OCI-LY7 (cell line): Measurements from ENCODE around the gene NSL1. TPM values are rescaled to one million over a fixed set of nuclear protein-coding genes. Genes with fewer than 3 reads are reported as not detected.
"Not testable (repeated sequence)": the region's sequence is repeated elsewhere in the genome, so short reads cannot be mapped to it uniquely, and the experiment has no call there.

Experiments
- Bru-seq: library from RNA; stranded (reverse); fragments of 400-500 nt; gene quantifications from one replicate; lab custom pipeline; 2021; lab: Mats Ljungman, UMichigan
- BruChase-seq, 2 experiments: library from RNA; stranded (reverse); fragments of 400-500 nt; gene quantifications; one replicate each; lab custom pipeline; 2021; lab: Mats Ljungman, UMichigan
- BruUV-seq: library from RNA; stranded (reverse); fragments of 400-500 nt; replicated peaks from 2 replicates; lab custom pipeline; 2021; lab: Mats Ljungman, UMichigan
- CTCF ChIA-PET: fragments of 300-600 bp; sonication (Branson Sonifier 250); formaldehyde crosslinking; loops from one replicate; lab custom pipeline; 2022; ENCODE audit warnings: antibody characterized with exemption; ENCODE audit not compliant: unreplicated experiment; lab: Charles Lee
- POLR2A ChIA-PET: fragments of 300-600 bp; sonication (Branson Sonifier 250); formaldehyde crosslinking; loops from one replicate; lab custom pipeline; 2022; ENCODE audit warnings: antibody characterized with exemption; lab: Charles Lee
- DNase-seq: peaks from one replicate; pipeline ENCODE4 v3.0.0-alpha.2; 2015; ENCODE audit warnings: low spot score
- H2AFZ ChIP-seq: fragments of 200-600 bp; sonication (generic), shearing (Covaris generic); 2 replicates; pipeline ENCODE4 v1.6.1; 2014; ENCODE audit warnings: mild to moderate bottlenecking, antibody characterized with exemption, low read length, moderate library complexity
- H3K27ac ChIP-seq: fragments of 200-600 bp; sonication (generic); 2 replicates; pipeline ENCODE4 v1.5.1; 2014; ENCODE audit warnings: mixed run types, low read depth, mild to moderate bottlenecking, moderate library complexity, low read length, inconsistent platforms; ENCODE audit not compliant: poor library complexity, severe bottlenecking
- H3K36me3 ChIP-seq: fragments of 200-600 bp; sonication (generic); 2 replicates; pipeline ENCODE4 v1.6.1; 2014; ENCODE audit warnings: mild to moderate bottlenecking, antibody characterized with exemption, low read length, moderate library complexity, mixed read lengths; ENCODE audit not compliant: insufficient read depth
- H3K4me1 ChIP-seq: fragments of 200-600 bp; sonication (generic); 2 replicates; pipeline ENCODE4 v1.5.1; 2014; ENCODE audit warnings: mild to moderate bottlenecking, low read length; ENCODE audit not compliant: insufficient read depth, poor library complexity, severe bottlenecking
- H3K4me2 ChIP-seq: fragments of 200-600 bp; sonication (generic); 2 replicates; pipeline ENCODE4 v1.6.1; 2014; ENCODE audit warnings: mild to moderate bottlenecking, low read length
- H3K4me3 ChIP-seq: fragments of 200-600 bp; sonication (generic); 2 replicates; pipeline ENCODE4 v1.5.1; 2014; ENCODE audit warnings: mild to moderate bottlenecking, low read depth, low read length; ENCODE audit not compliant: poor library complexity, severe bottlenecking
- H3K79me2 ChIP-seq: fragments of 200-600 bp; sonication (generic); 2 replicates; pipeline ENCODE4 v1.6.1; 2016; ENCODE audit warnings: low read depth, mild to moderate bottlenecking, low read length, moderate library complexity, mixed read lengths; ENCODE audit not compliant: insufficient read depth
- H3K9me2 ChIP-seq: fragments of 200-600 bp; sonication (generic); 2 replicates; pipeline ENCODE4 v1.6.1; 2016; ENCODE audit warnings: mild to moderate bottlenecking, low read length, mixed read lengths; ENCODE audit not compliant: insufficient read depth
- H3K9me3 ChIP-seq: fragments of 200-600 bp; sonication (generic); 2 replicates; pipeline ENCODE4 v1.6.1; 2014; ENCODE audit warnings: mild to moderate bottlenecking, mixed run types, low read length, mixed read lengths
- H4K20me1 ChIP-seq: fragments of 200-600 bp; sonication (generic); 2 replicates; pipeline ENCODE4 v1.6.1; 2014; ENCODE audit warnings: mild to moderate bottlenecking, antibody characterized with exemption, low read length, moderate library complexity, mixed read lengths; ENCODE audit not compliant: insufficient read depth
- EZH2phosphoT487 ChIP-seq: fragments of 200-600 bp; sonication (generic); IDR thresholded peaks from 2 replicates; pipeline ENCODE4 v1.6.1; 2018; ENCODE audit warnings: low read depth, borderline replicate concordance, mild to moderate bottlenecking, mixed run types, antibody characterized with exemption, low read length, moderate library complexity, mixed read lengths
- intact Hi-C: fragments of 100-400 bp; cut with micrococcal nuclease; formaldehyde crosslinking; loops from one replicate; pipeline ENCODE4 v1.10.0; 2022; ENCODE audit not compliant: unreplicated experiment
- long read RNA-seq: library from polyadenylated mRNA; stranded (forward); transcript quantifications from one replicate; pipeline ENCODE4 v2.0.0, GENCODE V29; 2022
- total RNA-seq, 2 experiments: library from RNA; depleted of rRNA in 1 of 2; stranded (reverse); fragments of >200 nt in 1 of 2; shearing (Covaris generic) in 1 of 2; gene quantifications; 2 replicates each; pipeline ENCODE4 v1.2.3, GENCODE V29; 2014 to 2022
- TF ChIP-seq, protein P1 (sequence below): fragments of 200-600 bp; sonication (generic); conservative IDR thresholded peaks from 2 replicates; pipeline ENCODE4 v1.5.1; 2014; ENCODE audit warnings: mild to moderate bottlenecking, antibody characterized with exemption, low read length, moderate library complexity, mixed read lengths

The NSL1 gene, protein sequence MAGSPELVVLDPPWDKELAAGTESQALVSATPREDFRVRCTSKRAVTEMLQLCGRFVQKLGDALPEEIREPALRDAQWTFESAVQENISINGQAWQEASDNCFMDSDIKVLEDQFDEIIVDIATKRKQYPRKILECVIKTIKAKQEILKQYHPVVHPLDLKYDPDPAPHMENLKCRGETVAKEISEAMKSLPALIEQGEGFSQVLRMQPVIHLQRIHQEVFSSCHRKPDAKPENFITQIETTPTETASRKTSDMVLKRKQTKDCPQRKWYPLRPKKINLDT
- total RNA-seq (2014; rRNA removed; shearing (Covaris generic)) (70.9 and 74.9 TPM in 2 replicates), total RNA-seq (2022) (66.8 and 71.1 TPM in 2 replicates), Bru-seq, nascent RNA (percentile 89 among the genes with signal in this experiment), BruChase-seq, experiment 1, labeled RNA remaining after a 6-hour chase (percentile 96 among the genes with signal in this experiment), BruChase-seq, experiment 2, labeled RNA remaining after a 2-hour chase (percentile 95 among the genes with signal in this experiment)
- long read RNA-seq, transcript NSL1-202 (6 exons, 2,317 nt) = major isoform, 74 of 105 reads
- long read RNA-seq, transcript NSL1-206 (7 exons, 790 nt) = minor isoform, 6 of 105 reads
- long read RNA-seq, partial matches to known transcripts = 2 of 105 reads
- long read RNA-seq, other reads (novel, unspliced or antisense) = 17 of 105 reads

DNA sequence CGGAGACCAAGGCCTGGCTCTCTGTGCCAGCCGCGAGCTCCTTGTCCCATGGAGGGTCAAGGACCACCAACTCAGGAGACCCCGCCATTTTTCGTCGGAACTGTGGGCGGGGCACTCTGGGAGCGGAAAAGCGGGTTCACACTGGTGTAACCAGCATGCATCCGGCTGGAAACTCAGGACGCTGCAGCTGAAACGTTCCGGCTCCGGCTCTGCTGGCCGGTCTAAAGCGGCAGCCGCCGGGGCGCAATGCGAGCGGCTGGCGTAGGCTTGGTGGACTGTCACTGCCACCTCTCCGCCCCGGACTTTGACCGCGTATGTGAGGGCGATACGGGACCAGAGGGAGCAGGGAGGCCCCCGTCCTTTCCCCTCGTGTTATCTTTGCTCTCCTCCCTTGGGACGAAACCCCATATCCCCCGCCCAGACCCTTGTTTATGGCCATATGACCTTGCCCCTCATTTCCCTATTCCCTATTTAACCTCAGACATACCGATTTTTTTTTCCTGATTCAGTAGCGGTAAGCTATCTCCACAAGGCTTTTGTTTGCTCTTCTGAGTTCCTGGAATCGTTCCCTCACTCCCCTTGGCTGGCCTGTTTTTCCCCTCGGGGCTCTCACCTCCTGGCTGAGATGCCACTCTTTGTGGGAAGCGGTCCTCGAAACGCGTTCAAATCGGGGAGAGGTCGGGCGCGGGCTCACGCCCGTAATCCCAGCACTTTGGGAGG, at the start of gene NSL1, which contains the start of gene TATDN3:
NSL1 (minus strand) TSS at position 102 of the 720 bp plus-strand sequence; CDS start at position 88, 14 bp downstream.
TATDN3 (plus strand) TSS at position 219 of the 720 bp plus-strand sequence; CDS start at position 247, 28 bp downstream.
- H3K79me2 ChIP-seq = peaks cover 72% of the 10 kb centered on the region
- H3K9me3 ChIP-seq = peaks cover 6% of the 10 kb centered on the region; the same call in 1 of the 2 replicates

DNA sequence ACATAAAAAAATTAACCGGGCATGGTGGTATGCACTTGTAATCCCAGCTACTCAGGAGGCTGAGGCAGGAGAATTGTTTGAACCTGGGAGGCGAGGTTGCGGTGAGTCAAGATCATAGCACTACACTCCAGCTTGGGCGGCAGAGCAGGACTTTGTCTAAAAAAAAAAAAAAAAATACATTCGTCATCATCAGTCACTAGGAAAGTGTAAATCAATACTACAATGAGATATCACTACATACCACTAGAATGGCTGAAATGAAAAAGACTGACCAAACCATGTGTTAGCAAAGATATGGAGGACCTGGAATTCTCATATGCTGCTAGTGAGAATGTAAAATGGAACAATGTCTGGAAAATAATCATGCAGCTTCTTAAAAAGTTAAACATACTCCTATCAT, 46.6 kb upstream of the NSL1 start:
- Histone ChIP-seq H3K27ac (no peak overlapping the region), H3K4me3 (no peak overlapping the region), H3K4me2 (no peak overlapping the region), H3K79me2 (no peaks in the 10 kb centered on the region), H3K36me3 (no peaks in the 10 kb centered on the region), H3K9me2 (no peaks in the 10 kb centered on the region), H4K20me1 (no peaks in the 10 kb centered on the region), H3K4me1 (peaks cover 6% of the 10 kb centered on the region), H2AFZ (no peak overlapping the region), H3K9me3 (no peaks in the 10 kb centered on the region)
- TF ChIP-seq, protein P1, sequence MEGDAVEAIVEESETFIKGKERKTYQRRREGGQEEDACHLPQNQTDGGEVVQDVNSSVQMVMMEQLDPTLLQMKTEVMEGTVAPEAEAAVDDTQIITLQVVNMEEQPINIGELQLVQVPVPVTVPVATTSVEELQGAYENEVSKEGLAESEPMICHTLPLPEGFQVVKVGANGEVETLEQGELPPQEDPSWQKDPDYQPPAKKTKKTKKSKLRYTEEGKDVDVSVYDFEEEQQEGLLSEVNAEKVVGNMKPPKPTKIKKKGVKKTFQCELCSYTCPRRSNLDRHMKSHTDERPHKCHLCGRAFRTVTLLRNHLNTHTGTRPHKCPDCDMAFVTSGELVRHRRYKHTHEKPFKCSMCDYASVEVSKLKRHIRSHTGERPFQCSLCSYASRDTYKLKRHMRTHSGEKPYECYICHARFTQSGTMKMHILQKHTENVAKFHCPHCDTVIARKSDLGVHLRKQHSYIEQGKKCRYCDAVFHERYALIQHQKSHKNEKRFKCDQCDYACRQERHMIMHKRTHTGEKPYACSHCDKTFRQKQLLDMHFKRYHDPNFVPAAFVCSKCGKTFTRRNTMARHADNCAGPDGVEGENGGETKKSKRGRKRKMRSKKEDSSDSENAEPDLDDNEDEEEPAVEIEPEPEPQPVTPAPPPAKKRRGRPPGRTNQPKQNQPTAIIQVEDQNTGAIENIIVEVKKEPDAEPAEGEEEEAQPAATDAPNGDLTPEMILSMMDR = no peak
- TF ChIP-seq EZH2phosphoT487 = no peak
- intact Hi-C loops = no loop called here
- DNase-seq = no peak
- no TSS peak for BruUV-seq
- POLR2A ChIA-PET = interaction anchor here (0.6 to 0.7 kb wide), 3 partner anchors 22 to 338 kb away, joined by 3 read pairs; no protein-coding TSS in a partner anchor
- CTCF ChIA-PET = no interaction called here

More for the DNA sequence above, at the start of gene NSL1, which contains the start of gene TATDN3:
- intact Hi-C loops = loop anchor here (1.0 to 5.0 kb wide), 3 partner anchors 40 to 203 kb away; partner anchors contain the start of gene ATF3
- peak within 1 kb of the TSS; percentile 58 for H2AFZ ChIP-seq
- BruUV-seq = TSS peak; percentile 68
- TF ChIP-seq EZH2phosphoT487 = no peak
- TF ChIP-seq, protein P1 = no peak
- peak within 1 kb of the TSS; percentile 89 for H3K27ac ChIP-seq
- POLR2A ChIA-PET = interaction anchor here (0.5 to 5.3 kb wide), 24 partner anchors 10 to 1868 kb away, joined by 3 to 25 read pairs (median 3); partner anchors contain the start of genes ANGEL2, FLVCR1 and RPS6KC1
- peak within 1 kb of the TSS; percentile 89 for H3K4me3 ChIP-seq
- peaks cover 43% of the 10 kb centered on the region for H3K36me3 ChIP-seq
- CTCF ChIA-PET = interaction anchor here (1.0 kb wide), 1 partner anchor 127 kb away, joined by 4 read pairs; no protein-coding TSS in a partner anchor
- peaks cover 4% of the 10 kb centered on the region; the same call in 1 of the 2 replicates for H4K20me1 ChIP-seq
- no peaks in the 10 kb centered on the region for H3K9me2 ChIP-seq
- peaks cover 62% of the 10 kb centered on the region for H3K4me1 ChIP-seq
- peak within 1 kb of the TSS; percentile 83 for H3K4me2 ChIP-seq
- DNase-seq = peak; percentile 94

DNA sequence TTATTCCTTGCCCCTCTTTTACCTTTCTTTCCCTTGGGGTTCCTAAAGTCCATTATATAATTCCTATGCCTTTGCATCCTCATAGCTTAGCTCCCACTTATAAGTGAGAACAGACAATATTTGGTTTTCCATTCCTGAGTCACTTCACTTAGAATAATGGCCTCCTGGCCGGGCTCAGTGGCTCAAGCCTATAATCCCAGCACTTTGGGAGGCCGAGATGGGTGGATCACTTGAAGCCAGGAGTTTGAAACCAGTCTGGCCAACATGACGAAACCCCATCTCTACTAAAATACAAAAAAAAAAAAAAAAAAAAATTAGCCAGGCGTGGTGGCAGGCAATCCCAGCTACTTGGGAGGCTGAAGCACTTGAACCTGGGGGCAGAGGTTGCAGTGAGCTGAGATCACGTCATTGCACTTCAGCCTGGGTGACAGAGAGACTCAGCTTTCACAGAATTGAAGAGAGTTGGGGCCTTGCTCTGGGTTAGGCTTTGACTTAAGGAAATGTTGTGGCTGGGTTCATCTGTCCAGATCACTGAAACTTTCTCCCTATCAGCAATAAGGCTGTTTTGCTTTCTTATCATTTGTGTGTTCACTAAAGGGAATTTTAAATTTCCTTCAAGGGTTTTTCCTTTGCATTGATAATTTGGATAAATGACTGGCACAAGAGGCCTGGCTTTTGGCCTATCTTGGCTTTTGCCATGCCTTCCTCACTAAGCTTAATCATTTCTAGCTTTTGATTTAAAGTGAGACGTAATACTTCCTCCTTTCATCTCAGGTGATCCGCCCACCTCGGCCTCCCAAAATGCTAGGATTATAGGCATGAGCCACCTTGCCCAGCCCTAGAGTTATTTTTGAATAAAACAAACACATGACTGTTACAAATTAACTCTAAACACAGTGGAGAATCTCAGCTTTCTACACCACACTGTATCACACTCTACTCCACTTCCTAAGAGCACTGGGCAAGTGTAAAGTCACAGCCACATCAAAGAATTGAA, 41.9 kb upstream of the NSL1 start:
- Histone ChIP-seq H2AFZ (peak overlapping the region; percentile 49; the same call in 1 of the 2 replicates), H3K4me1 (peaks cover 23% of the 10 kb centered on the region)
- DNase-seq, H3K27ac ChIP-seq, H3K4me2 ChIP-seq, intact Hi-C loops, H3K79me2 ChIP-seq, H3K9me3 ChIP-seq, H3K9me2 ChIP-seq, BruUV-seq, H3K36me3 ChIP-seq, H3K4me3 ChIP-seq, H4K20me1 ChIP-seq, CTCF ChIA-PET: not testable (repeated sequence)
- POLR2A ChIA-PET = interaction anchor here (0.5 to 0.9 kb wide), 5 partner anchors 16 to 437 kb away, joined by 3 to 4 read pairs (median 3); partner anchors contain the start of genes NSL1 and TATDN3
